ENCODE results near the gene NDFIP2. TPM values are rescaled to one million over a fixed set of nuclear protein-coding genes. Genes with fewer than 3 reads are reported as not detected.

The NDFIP2 gene
- total RNA-seq, 1 experiment from 2014 or later, result 23.1 TPM

GRCh38 chr13:79485014-79485811, 4.3 kb downstream of the NDFIP2 start:
- ChIA-PET POLR2A (no interaction called here), CTCF (interaction anchor here (1.1 kb wide), 1 partner anchor 56 kb away, joined by 4 read pairs; no protein-coding TSS in a partner anchor)
- H3K27ac Mint-ChIP-seq, result no peak overlapping the region
- peaks cover 5% of the 10 kb centered on the region; the same call in 1 of the 2 replicates for H3K9me3 Mint-ChIP-seq
- H3K4me1 Mint-ChIP-seq, result peaks cover 12% of the 10 kb centered on the region
- no peak for ATAC-seq
- no peak for TF ChIP-seq ZNF138 (CRISPR knock-in tag; conservative IDR thresholded peaks at IDR 0.05)
- TF ChIP-seq GTF2I (CRISPR knock-in tag; conservative IDR thresholded peaks at IDR 0.05), result no peak
- no peak for TF ChIP-seq STAT6 (CRISPR knock-in tag; conservative IDR thresholded peaks at IDR 0.05; ENCODE audit: low read depth)
- no peak for TF ChIP-seq ZNF317 (CRISPR knock-in tag; IDR thresholded peaks at IDR 0.05; ENCODE audit: borderline replicate concordance, low read depth)
- TF ChIP-seq NFYB (CRISPR knock-in tag; conservative IDR thresholded peaks at IDR 0.05; ENCODE audit: low read depth), result no peak
- TF ChIP-seq MXD4 (CRISPR knock-in tag; IDR thresholded peaks at IDR 0.05; ENCODE audit: borderline replicate concordance), result no peak
- TF ChIP-seq CDX4 (CRISPR knock-in tag; IDR thresholded peaks at IDR 0.05; ENCODE audit: borderline replicate concordance), result no peak
- TF ChIP-seq ARID4B (CRISPR knock-in tag; IDR thresholded peaks at IDR 0.05; ENCODE audit: borderline replicate concordance), result no peak
- no peak for TF ChIP-seq ZNF396 (CRISPR knock-in tag; IDR thresholded peaks at IDR 0.05; ENCODE audit: borderline replicate concordance)
- TF ChIP-seq ZBTB21 (CRISPR knock-in tag; IDR thresholded peaks at IDR 0.05; ENCODE audit: borderline replicate concordance), result no peak
- TF ChIP-seq FOXK1 (CRISPR knock-in tag; IDR thresholded peaks at IDR 0.05), result no peak
- no peak for TF ChIP-seq E2F4 (CRISPR knock-in tag; IDR thresholded peaks at IDR 0.05; ENCODE audit: borderline replicate concordance, low read depth)
- no peak overlapping the region for H3K4me3 Mint-ChIP-seq
- peaks cover 6% of the 10 kb centered on the region for H3K27me3 Mint-ChIP-seq (ENCODE audit: low read depth)
- no peaks in the 10 kb centered on the region for H3K36me3 Mint-ChIP-seq
- no peak for DNase-seq (ENCODE audit: low spot score)

- ATAC-seq (no peak), DNase-seq (ENCODE audit: low spot score) (no peak)
- H3K9me3 Mint-ChIP-seq, result peaks cover 5% of the 10 kb centered on the region; the same call in 1 of the 2 replicates
- ChIA-PET POLR2A (no interaction called here), CTCF (no interaction called here)
- H3K4me3 Mint-ChIP-seq, result no peak overlapping the region
- peaks cover 23% of the 10 kb centered on the region for H3K4me1 Mint-ChIP-seq
- H3K27me3 Mint-ChIP-seq (ENCODE audit: low read depth), result no peaks in the 10 kb centered on the region
- no peak for TF ChIP-seq ATF3 (CRISPR knock-in tag; conservative IDR thresholded peaks at IDR 0.05)
- TF ChIP-seq CREB1 (CRISPR knock-in tag; IDR thresholded peaks at IDR 0.05), result no peak
- TF ChIP-seq ZNF219 (CRISPR knock-in tag; IDR thresholded peaks at IDR 0.05; ENCODE audit: borderline replicate concordance), result no peak
- no peak for TF ChIP-seq OVOL2 (CRISPR knock-in tag; IDR thresholded peaks at IDR 0.05; ENCODE audit: borderline replicate concordance)
- TF ChIP-seq SOX15 (CRISPR knock-in tag; IDR thresholded peaks at IDR 0.05), result no peak
- TF ChIP-seq ZNF671 (CRISPR knock-in tag; IDR thresholded peaks at IDR 0.05), result no peak
- H3K27ac Mint-ChIP-seq, result no peak overlapping the region
- H3K36me3 Mint-ChIP-seq, result no peaks in the 10 kb centered on the region
Measured at GRCh38 chr13:79486433-79487188, 5.7 kb downstream of the NDFIP2 start.

Data from WTC11 (cell line).